GM12872 (cell line): ENCODE measurements around the gene NAXE.

ENCODE experiments used
- TF ChIP-seq, protein P1 (sequence below): IDR thresholded peaks from 3 replicates; pipeline ENCODE4 v1.5.1; 2011; ENCODE audit warnings: low read depth, mild to moderate bottlenecking, low read length, moderate library complexity; ENCODE audit not compliant: insufficient read depth

The NAXE gene

GRCh38 chr1:156608036-156608674, 16.6 kb downstream of the NAXE start:
- TF ChIP-seq, protein P1, sequence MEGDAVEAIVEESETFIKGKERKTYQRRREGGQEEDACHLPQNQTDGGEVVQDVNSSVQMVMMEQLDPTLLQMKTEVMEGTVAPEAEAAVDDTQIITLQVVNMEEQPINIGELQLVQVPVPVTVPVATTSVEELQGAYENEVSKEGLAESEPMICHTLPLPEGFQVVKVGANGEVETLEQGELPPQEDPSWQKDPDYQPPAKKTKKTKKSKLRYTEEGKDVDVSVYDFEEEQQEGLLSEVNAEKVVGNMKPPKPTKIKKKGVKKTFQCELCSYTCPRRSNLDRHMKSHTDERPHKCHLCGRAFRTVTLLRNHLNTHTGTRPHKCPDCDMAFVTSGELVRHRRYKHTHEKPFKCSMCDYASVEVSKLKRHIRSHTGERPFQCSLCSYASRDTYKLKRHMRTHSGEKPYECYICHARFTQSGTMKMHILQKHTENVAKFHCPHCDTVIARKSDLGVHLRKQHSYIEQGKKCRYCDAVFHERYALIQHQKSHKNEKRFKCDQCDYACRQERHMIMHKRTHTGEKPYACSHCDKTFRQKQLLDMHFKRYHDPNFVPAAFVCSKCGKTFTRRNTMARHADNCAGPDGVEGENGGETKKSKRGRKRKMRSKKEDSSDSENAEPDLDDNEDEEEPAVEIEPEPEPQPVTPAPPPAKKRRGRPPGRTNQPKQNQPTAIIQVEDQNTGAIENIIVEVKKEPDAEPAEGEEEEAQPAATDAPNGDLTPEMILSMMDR, result peak; percentile 84

DNA sequence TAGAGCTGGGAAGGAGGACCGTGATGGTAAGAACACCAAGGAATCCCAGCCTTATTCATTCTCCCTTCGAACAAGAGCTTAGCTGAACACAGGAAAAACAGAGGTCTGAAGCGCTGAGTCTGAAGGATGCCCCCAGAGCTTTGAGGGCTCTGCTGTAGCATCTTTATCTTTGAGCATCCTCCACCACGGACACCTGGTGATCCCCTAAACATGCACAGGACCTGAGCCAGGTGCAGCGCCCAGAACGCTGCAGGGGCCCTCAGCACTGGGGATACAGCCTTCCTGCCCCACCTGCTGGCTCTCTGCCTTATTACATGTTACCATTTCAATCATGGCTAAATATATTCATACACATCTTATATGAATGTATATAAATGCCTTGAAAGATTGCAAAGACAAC, 17.4 kb downstream of the NAXE start:
- TF ChIP-seq, protein P1, result peak; percentile 74

- TF ChIP-seq, protein P1, result no peak
Observed at GRCh38 chr1:156612666-156613065, 21.1 kb downstream of the NAXE start.

DNA sequence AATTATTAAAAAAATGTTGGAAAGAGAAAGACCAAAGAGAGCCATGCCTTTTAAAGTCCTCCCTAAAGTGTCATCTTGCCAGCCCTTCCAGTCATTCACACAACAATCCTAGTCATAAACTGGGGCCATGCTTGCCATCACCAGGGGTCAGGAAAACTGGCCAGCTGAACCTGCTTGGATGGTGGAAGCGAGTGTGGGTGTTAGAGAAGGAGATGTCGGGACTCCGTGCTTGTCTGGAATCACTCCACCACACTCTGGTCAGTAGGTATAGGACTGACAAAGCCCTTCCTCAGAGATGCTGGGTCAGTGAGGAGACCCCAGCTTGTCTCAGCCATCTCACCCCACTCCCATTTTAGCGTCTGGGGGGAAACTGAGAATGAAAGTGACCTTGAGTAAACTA, 24.4 kb downstream of the NAXE start:
- TF ChIP-seq, protein P1, result no peak

DNA sequence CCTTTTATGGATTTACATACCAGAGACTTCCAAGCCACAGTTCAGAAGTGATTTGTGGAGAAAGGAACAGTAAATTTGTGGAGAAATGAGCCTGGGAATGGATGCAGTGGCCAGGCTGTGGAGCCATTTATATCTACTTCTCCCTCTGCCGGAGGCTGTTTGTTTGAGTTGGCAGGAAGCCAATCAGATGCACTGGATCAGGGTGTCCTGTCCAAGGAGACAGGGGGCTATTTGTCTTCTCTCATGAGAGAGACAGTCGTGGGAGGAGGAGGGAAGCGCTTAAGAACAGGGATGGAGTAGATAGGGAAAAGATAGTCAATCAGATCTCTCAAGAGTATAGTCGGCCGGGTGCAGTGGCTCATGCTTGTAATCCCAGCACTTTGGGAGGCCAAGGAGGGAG, 24.9 kb downstream of the NAXE start:
- TF ChIP-seq, protein P1, result no peak

DNA sequence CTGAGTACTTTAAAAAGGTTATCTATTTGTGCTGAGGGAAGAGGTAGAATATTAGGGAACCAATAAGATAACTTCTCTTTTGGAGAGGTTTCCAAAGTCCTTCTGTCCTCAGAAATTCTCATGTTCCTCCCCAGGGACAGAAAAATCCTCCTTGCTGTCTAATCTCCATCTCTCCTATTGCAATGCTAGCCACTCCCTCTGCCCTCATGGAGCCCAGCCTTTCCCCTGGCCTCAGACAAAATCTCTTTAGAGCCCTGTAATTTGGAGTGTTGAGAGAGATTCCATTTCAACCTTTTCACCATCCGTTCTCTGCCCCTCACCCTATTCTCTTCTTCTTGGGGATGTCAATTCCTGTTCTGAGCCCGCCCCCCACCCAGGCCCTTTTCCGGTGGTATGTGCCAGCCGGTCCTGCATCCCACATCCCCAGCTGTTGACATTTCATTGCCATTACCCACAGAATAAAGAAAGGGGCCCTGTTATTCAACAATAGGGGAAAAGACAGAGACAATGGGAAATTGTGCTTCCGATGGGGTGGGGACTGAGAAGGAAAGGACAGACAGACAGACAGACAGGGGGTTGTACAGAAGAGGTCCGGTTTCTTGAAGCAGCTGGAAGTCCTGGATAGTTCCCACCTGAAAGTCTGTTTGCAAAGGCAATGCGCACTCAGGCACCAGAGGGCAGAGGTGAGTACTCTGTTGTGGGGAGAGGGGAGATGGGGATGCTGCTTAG, 27.4 kb downstream of the NAXE start, which contains the start of gene HAPLN2:
HAPLN2 (plus strand) TSS at position 563 of the 729 bp plus-strand sequence. CDS start 4,076 bp downstream, outside the sequence.
- TF ChIP-seq, protein P1, result peak; percentile 70

DNA sequence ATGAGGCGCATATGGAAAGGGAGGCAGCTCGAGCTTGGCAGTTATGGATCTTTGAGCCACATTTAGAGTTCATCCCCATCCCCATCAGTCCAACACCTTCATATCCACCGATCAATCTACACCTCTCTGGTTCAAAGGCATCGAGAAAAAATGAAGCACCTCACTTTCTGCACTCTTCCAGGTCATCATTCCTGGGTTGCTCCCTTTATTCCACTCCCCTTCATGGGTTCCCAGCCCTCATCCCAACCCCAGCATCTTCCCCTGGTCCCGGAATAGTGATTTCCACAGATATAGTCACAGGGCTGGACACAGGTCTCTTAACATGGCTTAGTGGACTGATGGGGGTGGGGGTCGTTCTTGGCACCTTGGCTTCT, 28.0 kb downstream of the NAXE start:
- TF ChIP-seq, protein P1, result no peak
